ENCODE results near the gene PHKA2. TPM values are rescaled to one million over a fixed set of nuclear protein-coding genes. Genes with fewer than 3 reads are reported as not detected.

The PHKA2 gene
- total RNA-seq, 2 donors from 2014 or later, result 19.1 to 29.4 TPM

- Mint-ChIP-seq H3K36me3 (no peaks in the 10 kb centered on the region), H3K27ac (peak overlapping the region in 1 of 2 donors; percentile 84), H3K4me1 (ENCODE audit: low read depth in 2 of 2) (peaks cover 25 to 26% of the 10 kb centered on the region in 2 donors), H3K4me3 (no peak overlapping the region), H3K27me3 (no peaks in the 10 kb centered on the region), H3K9me3 (no peaks in the 10 kb centered on the region)
- DNase-seq (ENCODE audit: low spot score) (no peak), ATAC-seq (no peak)
Measured at GRCh38 chrX:18964026-18964425, 19.9 kb downstream of the PHKA2 start.

GRCh38 chrX:18962329-18962728, 21.6 kb downstream of the PHKA2 start:
- Mint-ChIP-seq H3K27ac (peak overlapping the region; percentile 22 to 47), H3K27me3 (no peaks in the 10 kb centered on the region)

GRCh38 chrX:18961686-18962085, 22.2 kb downstream of the PHKA2 start:
- Mint-ChIP-seq H3K4me3 (peak overlapping the region; percentile 41), H3K4me1 (ENCODE audit: low read depth in 2 of 2) (peaks cover 25 to 28% of the 10 kb centered on the region in 2 donors), H3K36me3 (no peaks in the 10 kb centered on the region), H3K27ac (peak overlapping the region; percentile 22 to 47), H3K27me3 (no peaks in the 10 kb centered on the region), H3K9me3 (no peaks in the 10 kb centered on the region)
- no peak for DNase-seq (ENCODE audit: low spot score)
- peak; percentile 66 to 76 for ATAC-seq

More at GRCh38 chrX:18962329-18962728, 21.6 kb downstream of the PHKA2 start:
- no peaks in the 10 kb centered on the region for H3K36me3 Mint-ChIP-seq
- H3K4me3 Mint-ChIP-seq, result peak overlapping the region; percentile 6
- ATAC-seq, result no peak
- no peaks in the 10 kb centered on the region for H3K9me3 Mint-ChIP-seq
- DNase-seq (ENCODE audit: low spot score), result no peak
- H3K4me1 Mint-ChIP-seq (ENCODE audit: low read depth in 2 of 2), result peaks cover 25 to 26% of the 10 kb centered on the region in 2 donors

- no peaks in the 10 kb centered on the region for H3K36me3 Mint-ChIP-seq
- H3K4me1 Mint-ChIP-seq (ENCODE audit: low read depth in 2 of 2), result peaks cover 15 to 26% of the 10 kb centered on the region in 2 donors
- DNase-seq (ENCODE audit: low spot score), result no peak
- peak overlapping the region; percentile 57 to 68 for H3K27ac Mint-ChIP-seq
- no peaks in the 10 kb centered on the region for H3K27me3 Mint-ChIP-seq
- H3K9me3 Mint-ChIP-seq, result no peaks in the 10 kb centered on the region
- H3K4me3 Mint-ChIP-seq, result peak overlapping the region; percentile 3
- ATAC-seq, result peak; percentile 79 to 84
Measured at GRCh38 chrX:18956303-18957032, 27.4 kb downstream of the PHKA2 start.

- ATAC-seq (no peak), DNase-seq (ENCODE audit: low spot score) (no peak)
- Mint-ChIP-seq H3K27ac (peak overlapping the region; percentile 57 to 68), H3K9me3 (no peaks in the 10 kb centered on the region), H3K36me3 (no peaks in the 10 kb centered on the region), H3K27me3 (no peaks in the 10 kb centered on the region), H3K4me3 (no peak overlapping the region), H3K4me1 (ENCODE audit: low read depth in 2 of 2) (peaks cover 15 to 23% of the 10 kb centered on the region in 2 donors)
Measured at GRCh38 chrX:18955676-18956075, 28.2 kb downstream of the PHKA2 start.

- Mint-ChIP-seq H3K4me1 (ENCODE audit: low read depth in 2 of 2) (peaks cover 3 to 5% of the 10 kb centered on the region in 2 donors), H3K27ac (no peak overlapping the region), H3K36me3 (no peaks in the 10 kb centered on the region), H3K27me3 (no peaks in the 10 kb centered on the region), H3K4me3 (no peak overlapping the region), H3K9me3 (no peaks in the 10 kb centered on the region)
- no peak for DNase-seq (ENCODE audit: low spot score)
- no peak for ATAC-seq
Measured at GRCh38 chrX:18951032-18951431, 32.9 kb downstream of the PHKA2 start.

- Mint-ChIP-seq H3K4me1 (ENCODE audit: low read depth in 2 of 2) (peaks cover 1 to 5% of the 10 kb centered on the region in 2 donors), H3K9me3 (no peaks in the 10 kb centered on the region), H3K36me3 (no peaks in the 10 kb centered on the region), H3K27me3 (no peaks in the 10 kb centered on the region), H3K4me3 (no peak overlapping the region), H3K27ac (no peak overlapping the region)
- ATAC-seq (no peak), DNase-seq (ENCODE audit: low spot score) (no peak)
Measured at GRCh38 chrX:18949944-18950301, 34.0 kb downstream of the PHKA2 start.

GRCh38 chrX:18949291-18949943, 34.5 kb downstream of the PHKA2 start:
- Mint-ChIP-seq H3K4me3 (no peak overlapping the region), H3K27ac (no peak overlapping the region), H3K4me1 (ENCODE audit: low read depth in 2 of 2) (peaks cover 0 to 5% of the 10 kb centered on the region in 2 donors), H3K9me3 (no peaks in the 10 kb centered on the region), H3K36me3 (no peaks in the 10 kb centered on the region), H3K27me3 (no peaks in the 10 kb centered on the region)
- ATAC-seq (no peak), DNase-seq (ENCODE audit: low spot score) (no peak)

- Mint-ChIP-seq H3K36me3 (no peaks in the 10 kb centered on the region), H3K4me1 (ENCODE audit: low read depth in 2 of 2) (no peaks in the 10 kb centered on the region), H3K9me3 (no peaks in the 10 kb centered on the region), H3K27ac (no peak overlapping the region), H3K4me3 (no peak overlapping the region), H3K27me3 (no peaks in the 10 kb centered on the region)
- no peak for ATAC-seq
- DNase-seq (ENCODE audit: low spot score), result no peak
Measured at GRCh38 chrX:18946611-18947010, 37.3 kb downstream of the PHKA2 start.

- no peak for DNase-seq (ENCODE audit: low spot score)
- Mint-ChIP-seq H3K27ac (no peak overlapping the region), H3K9me3 (no peaks in the 10 kb centered on the region), H3K4me1 (ENCODE audit: low read depth in 2 of 2) (no peaks in the 10 kb centered on the region), H3K4me3 (no peak overlapping the region), H3K36me3 (no peaks in the 10 kb centered on the region), H3K27me3 (no peaks in the 10 kb centered on the region)
- no peak for ATAC-seq
Measured at GRCh38 chrX:18946157-18946556, 37.8 kb downstream of the PHKA2 start.

GRCh38 chrX:18945483-18945882, 38.4 kb downstream of the PHKA2 start:
- H3K9me3 Mint-ChIP-seq, result no peaks in the 10 kb centered on the region
- no peak overlapping the region for H3K4me3 Mint-ChIP-seq
- H3K27ac Mint-ChIP-seq, result no peak overlapping the region
- no peaks in the 10 kb centered on the region for H3K4me1 Mint-ChIP-seq (ENCODE audit: low read depth in 2 of 2)
- no peak for ATAC-seq
- DNase-seq (ENCODE audit: low spot score), result no peak
- no peaks in the 10 kb centered on the region for H3K27me3 Mint-ChIP-seq
- H3K36me3 Mint-ChIP-seq, result no peaks in the 10 kb centered on the region

- ATAC-seq (no peak), DNase-seq (ENCODE audit: low spot score) (no peak)
- H3K27ac Mint-ChIP-seq, result no peak overlapping the region
- no peaks in the 10 kb centered on the region for H3K4me1 Mint-ChIP-seq (ENCODE audit: low read depth in 2 of 2)
- H3K4me3 Mint-ChIP-seq, result no peak overlapping the region
- H3K9me3 Mint-ChIP-seq, result no peaks in the 10 kb centered on the region
- no peaks in the 10 kb centered on the region for H3K27me3 Mint-ChIP-seq
- H3K36me3 Mint-ChIP-seq, result no peaks in the 10 kb centered on the region
Measured at GRCh38 chrX:18944482-18944881, 39.4 kb downstream of the PHKA2 start.

GRCh38 chrX:18941896-18942295, 42.0 kb downstream of the PHKA2 start:
- no peak for DNase-seq (ENCODE audit: low spot score)
- ATAC-seq, result no peak
- Mint-ChIP-seq H3K27ac (no peak overlapping the region), H3K9me3 (no peaks in the 10 kb centered on the region), H3K4me3 (no peak overlapping the region), H3K4me1 (ENCODE audit: low read depth in 2 of 2) (no peaks in the 10 kb centered on the region), H3K36me3 (no peaks in the 10 kb centered on the region), H3K27me3 (no peaks in the 10 kb centered on the region)

GRCh38 chrX:18938710-18939109, 45.2 kb downstream of the PHKA2 start:
- H3K9me3 Mint-ChIP-seq, result no peaks in the 10 kb centered on the region
- no peaks in the 10 kb centered on the region for H3K27me3 Mint-ChIP-seq
- no peak overlapping the region for H3K27ac Mint-ChIP-seq
- no peak overlapping the region for H3K4me3 Mint-ChIP-seq
- no peaks in the 10 kb centered on the region for H3K36me3 Mint-ChIP-seq
- H3K4me1 Mint-ChIP-seq (ENCODE audit: low read depth in 2 of 2), result no peaks in the 10 kb centered on the region
- ATAC-seq (no peak), DNase-seq (ENCODE audit: low spot score) (no peak)

Measured in natural killer cell treated with Interleukin-12 subunit alpha and Interleukin-12 subunit beta and Interleukin-15 and Interleukin-18, amount 100 ng/mL, for 72 hours (primary cell).